A549 (cell line): ENCODE data around the gene GULP1. TPM values are rescaled to one million over a fixed set of nuclear protein-coding genes. Genes with fewer than 3 reads are reported as not detected.

Experiments
- ATAC-seq, 2 experiments: fragments of 200-7000 bp in 1 of 2; fragments of >200 bp in 1 of 2; cut with Nextera tagmentation in 1 of 2; cut with Tn5 transposase in 1 of 2; 3 replicates each; pipeline versions ENCODE4 v1.8.0 to v1.9.1; 2018 to 2020; ENCODE audit warnings: mild to moderate bottlenecking in 1 of 2, moderate library complexity in 1 of 2
- CTCF ChIA-PET: fragments of 300-600 bp; sonication (Branson Sonifier 250); formaldehyde crosslinking; extraction: SDS; loops from one replicate; lab custom pipeline; 2021; ENCODE audit warnings: antibody characterized with exemption, inconsistent platforms; lab: Yijun Ruan, JAX
- POLR2A ChIA-PET: fragments of 350-600 bp; formaldehyde crosslinking; extraction: SDS; loops from one replicate; lab custom pipeline; 2021; ENCODE audit warnings: antibody characterized with exemption, inconsistent platforms; lab: Yijun Ruan, JAX
- DNase-seq, 2 experiments: peaks; one replicate each; pipeline versions ENCODE4 v3.0.0 to v3.0.0-alpha.2; 2011 to 2016; ENCODE audit warnings: low read depth in 1 of 2, low spot score in 1 of 2
- FAIRE-seq: peaks from 2 replicates; lab custom pipeline; 2011; peaks lifted over from hg19 to GRCh38; lab: Jason Lieb, UNC
- H3K27ac ChIP-seq, 2 experiments: fragments of >200 bp; sonication (Bioruptor Twin); formaldehyde crosslinking; 3 replicates each; pipeline ENCODE4 v1.5.1; 2016 to 2017
- H3K4me1 ChIP-seq: fragments of >200 bp; sonication (Bioruptor Twin); formaldehyde crosslinking; 3 replicates; pipeline ENCODE4 v1.6.1; 2016
- H3K4me2 ChIP-seq: fragments of >200 bp; sonication (Bioruptor Twin); formaldehyde crosslinking; 3 replicates; pipeline ENCODE4 v1.6.1; 2016
- H3K4me3 ChIP-seq: fragments of >200 bp; sonication (Bioruptor Twin); formaldehyde crosslinking; 3 replicates; pipeline ENCODE4 v1.5.1; 2016
- H3K9me3 ChIP-seq: fragments of >200 bp; sonication (Bioruptor Twin); formaldehyde crosslinking; 3 replicates; pipeline ENCODE4 v1.6.1; 2016
- ATOH8 ChIP-seq: fragments of 250-450 bp; sonication (Bioruptor Pico); IDR thresholded peaks from 2 replicates; pipeline ENCODE4 v1.5.0; 2020; ENCODE audit warnings: low read depth, mild to moderate bottlenecking, moderate library complexity
- BHLHE40 ChIP-seq: IDR thresholded peaks from 2 replicates; pipeline ENCODE4 v1.6.1; 2012; ENCODE audit warnings: low read depth, low read length, inconsistent platforms
- CBX2 ChIP-seq: fragments of 200-600 bp; sonication (generic); IDR thresholded peaks from 2 replicates; pipeline ENCODE4 v1.6.1; 2016; ENCODE audit warnings: low read depth, mild to moderate bottlenecking, borderline replicate concordance
- CHD2 ChIP-seq: fragments of 150-350 bp; IDR thresholded peaks from 2 replicates; pipeline ENCODE4 v1.6.1; 2014; ENCODE audit warnings: low read length; ENCODE audit not compliant: partially characterized antibody
- CTCF ChIP-seq: fragments of >200 bp; sonication (Bioruptor Twin); formaldehyde crosslinking; IDR thresholded peaks from 3 replicates; pipeline ENCODE4 v1.5.1; 2016
- EP300 ChIP-seq, 2 experiments: fragments of >200 bp; sonication (Bioruptor Twin); formaldehyde crosslinking; IDR thresholded peaks; 2 replicates in 1 of 2; 3 replicates in 1 of 2; pipeline ENCODE4 v1.6.1; 2016 to 2017
- FOSL2 ChIP-seq, 2 experiments: fragments of 450-650 bp in 1 of 2; fragments of >200 bp in 1 of 2; sonication (Bioruptor Twin) in 1 of 2; formaldehyde crosslinking; IDR thresholded peaks; 2 replicates each; pipeline versions ENCODE4 v1.5.0 to v1.6.1; 2016 to 2020; ENCODE audit warnings: mild to moderate bottlenecking in 1 of 2, moderate library complexity in 1 of 2
- HMGXB4 ChIP-seq: fragments of 250-450 bp; sonication (Bioruptor Pico); IDR thresholded peaks from 2 replicates; pipeline ENCODE4 v1.5.0; 2021; ENCODE audit warnings: mild to moderate bottlenecking, moderate library complexity, borderline replicate concordance
- NR3C1 ChIP-seq: fragments of >200 bp; sonication (Bioruptor Twin); formaldehyde crosslinking; IDR thresholded peaks from 3 replicates; pipeline ENCODE4 v1.6.1; 2017
- POLR2A ChIP-seq: IDR thresholded peaks from 2 replicates; pipeline ENCODE4 v1.6.1; 2012; ENCODE audit warnings: mild to moderate bottlenecking, low read length
- POLR2AphosphoS2 ChIP-seq: conservative IDR thresholded peaks from 2 replicates; pipeline ENCODE4 v1.6.1; 2012; ENCODE audit warnings: low read length, improper control_type of control experiment, inconsistent platforms
- RCOR1 ChIP-seq: fragments of 150-350 bp; IDR thresholded peaks from 2 replicates; pipeline ENCODE4 v1.6.1; 2014; ENCODE audit warnings: antibody characterized with exemption, low read length, low read depth
- RFX5 ChIP-seq: fragments of 450-650 bp; IDR thresholded peaks from 2 replicates; pipeline ENCODE4 v1.7.1; 2014; ENCODE audit warnings: antibody characterized with exemption, mild to moderate bottlenecking, moderate library complexity
- TP53 ChIP-seq: fragments of 250-450 bp; sonication (Bioruptor Pico); IDR thresholded peaks from 2 replicates; pipeline ENCODE4 v1.5.0; 2021; ENCODE audit warnings: mild to moderate bottlenecking, moderate library complexity
- USF2 ChIP-seq: fragments of 450-650 bp; IDR thresholded peaks from 2 replicates; pipeline ENCODE4 v1.6.1; 2014; ENCODE audit warnings: antibody characterized with exemption
- ZC3H11A ChIP-seq: fragments of 450-650 bp; IDR thresholded peaks from 2 replicates; pipeline ENCODE4 v1.6.1; 2014; ENCODE audit warnings: antibody characterized with exemption, mild to moderate bottlenecking
- ZSCAN20 ChIP-seq: fragments of 250-450 bp; sonication (Bioruptor Pico); IDR thresholded peaks from 2 replicates; pipeline ENCODE4 v1.8.0; 2022; ENCODE audit warnings: mild to moderate bottlenecking, moderate library complexity
- WGBS: methylation state at CpG from one replicate; pipeline ENCODE4 v1.1.6; 2017; ENCODE audit errors: missing lambda C conversion rate; 5-methylcytosine and 5-hydroxymethylcytosine counted together
- polyA plus RNA-seq, 4 experiments: library from polyadenylated mRNA; depleted of rRNA in 3 of 4; stranded (reverse); fragments of >200 nt; fragmentation: RNase III in 1 of 4; extraction: RNeasy Plus Mini Kit Qiagen cat#74134 plus additional on column Dnase treatment in 1 of 4; gene quantifications; 2 replicates in 3 of 4; 3 replicates in 1 of 4; pipeline ENCODE4 v1.2.3, GENCODE V29; 2011 to 2017

Gene GULP1
- polyA plus RNA-seq, 2 of the 4 experiments (the other 2 are of a cell fraction): 30.7 to 89.2 TPM

- H3K4me1 ChIP-seq: peaks cover 19% of the 10 kb centered on the region; the same call in 2 of the 3 replicates
- DNase-seq (no peak), ATAC-seq (no peak), FAIRE-seq (no peak)
- ChIA-PET CTCF (no interaction called here), POLR2A (no interaction called here)
- no peak overlapping the region for H3K4me2 ChIP-seq
- no peak overlapping the region for H3K4me3 ChIP-seq
- H3K27ac ChIP-seq: no peak overlapping the region
- TF ChIP-seq FOSL2 (IDR thresholded peaks at IDR 0.05) (no peak), FOSL2 (CRISPR knock-in tag; IDR thresholded peaks at IDR 0.05) (no peak)
- WGBS: 92% methylated on average over 4 of the region's 4 CpGs
- peaks cover 6% of the 10 kb centered on the region; the same call in 1 of the 3 replicates for H3K9me3 ChIP-seq
Observed at GRCh38 chr2:188315750-188316149, 24.1 kb downstream of the GULP1 start.

- 91% methylated on average over 1 of the region's 1 CpG for WGBS
- peaks cover 6% of the 10 kb centered on the region; the same call in 1 of the 3 replicates for H3K9me3 ChIP-seq
- DNase-seq (no peak), FAIRE-seq (no peak)
- H3K4me2 ChIP-seq: no peak overlapping the region
- peaks cover 19% of the 10 kb centered on the region; the same call in 2 of the 3 replicates for H3K4me1 ChIP-seq
- POLR2A ChIA-PET: no interaction called here
- no peak overlapping the region for H3K4me3 ChIP-seq
- no peak for TF ChIP-seq TP53
- TF ChIP-seq EP300 (IDR thresholded peaks at IDR 0.05): no peak
- TF ChIP-seq ATOH8 (CRISPR knock-in tag): no peak
- no peak for TF ChIP-seq RFX5
- TF ChIP-seq CBX2: no peak
- TF ChIP-seq NR3C1: no peak
- no peak for TF ChIP-seq POLR2A
- TF ChIP-seq HMGXB4: no peak
- no peak for TF ChIP-seq RCOR1
- no peak for TF ChIP-seq CTCF
- no peak for TF ChIP-seq CHD2
- no peak for TF ChIP-seq BHLHE40
- TF ChIP-seq ZC3H11A: no peak
- TF ChIP-seq USF2: no peak
- TF ChIP-seq ZSCAN20 (CRISPR knock-in tag): no peak
- TF ChIP-seq, all 56 proteins: peak for 0
- no peak for ATAC-seq
- H3K27ac ChIP-seq: no peak overlapping the region
- CTCF ChIA-PET: no interaction called here
Observed at GRCh38 chr2:188316342-188316741, 24.7 kb downstream of the GULP1 start.

- WGBS: 83% methylated on average over 4 of the region's 4 CpGs
- ChIA-PET CTCF (no interaction called here), POLR2A (no interaction called here)
- H3K4me2 ChIP-seq: no peak overlapping the region
- DNase-seq (no peak), FAIRE-seq (no peak), ATAC-seq (no peak)
- no peak for TF ChIP-seq CTCF
- no peak for TF ChIP-seq POLR2AphosphoS2
- H3K4me1 ChIP-seq: peaks cover 24% of the 10 kb centered on the region
- H3K27ac ChIP-seq: no peak overlapping the region
- H3K9me3 ChIP-seq: peaks cover 6% of the 10 kb centered on the region; the same call in 1 of the 3 replicates
- H3K4me3 ChIP-seq: no peak overlapping the region
Observed at GRCh38 chr2:188316791-188317423, 25.2 kb downstream of the GULP1 start.
